D721Med (cell line): ENCODE measurements around the gene CNNM3.

Source experiments
- DNase-seq: peaks from one replicate; pipeline ENCODE4 v3.0.0; 2011; ENCODE audit warnings: low spot score; ENCODE audit not compliant: insufficient read length
- FAIRE-seq: peaks from 2 replicates; lab custom pipeline; 2011; peaks lifted over from hg19 to GRCh38; lab: Jason Lieb, UNC
- TF ChIP-seq, protein P1 (sequence below): IDR thresholded peaks from 2 replicates; pipeline ENCODE4 v1.5.1; 2012; ENCODE audit warnings: mild to moderate bottlenecking, control low read depth; ENCODE audit not compliant: insufficient read depth; ENCODE audit errors: missing control alignments

CNNM3 gene

DNA sequence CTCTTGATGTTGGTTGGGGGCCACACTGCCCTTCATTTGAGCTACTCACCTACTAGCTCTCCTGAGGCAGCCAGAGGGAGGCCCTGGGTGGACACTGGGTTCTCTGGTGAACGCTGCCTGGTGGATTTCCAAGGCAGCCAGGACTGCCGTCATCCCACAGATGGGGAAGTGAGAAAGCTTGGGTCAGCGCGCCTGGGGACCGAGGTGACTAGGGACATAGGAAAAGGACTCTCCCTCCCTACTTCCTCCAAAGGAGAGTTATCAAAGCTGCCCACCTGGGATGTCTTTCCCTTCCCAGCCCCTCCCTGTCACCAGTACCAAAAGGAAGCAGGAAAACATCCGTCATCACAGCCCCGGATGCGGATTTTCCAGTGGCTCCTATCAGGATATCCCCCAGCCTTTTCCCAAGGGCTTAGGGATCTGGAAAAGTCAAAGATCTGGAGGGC is 57.6 kb downstream of the CNNM3 start:
- DNase-seq (no peak), FAIRE-seq (no peak)
- TF ChIP-seq, protein P1, sequence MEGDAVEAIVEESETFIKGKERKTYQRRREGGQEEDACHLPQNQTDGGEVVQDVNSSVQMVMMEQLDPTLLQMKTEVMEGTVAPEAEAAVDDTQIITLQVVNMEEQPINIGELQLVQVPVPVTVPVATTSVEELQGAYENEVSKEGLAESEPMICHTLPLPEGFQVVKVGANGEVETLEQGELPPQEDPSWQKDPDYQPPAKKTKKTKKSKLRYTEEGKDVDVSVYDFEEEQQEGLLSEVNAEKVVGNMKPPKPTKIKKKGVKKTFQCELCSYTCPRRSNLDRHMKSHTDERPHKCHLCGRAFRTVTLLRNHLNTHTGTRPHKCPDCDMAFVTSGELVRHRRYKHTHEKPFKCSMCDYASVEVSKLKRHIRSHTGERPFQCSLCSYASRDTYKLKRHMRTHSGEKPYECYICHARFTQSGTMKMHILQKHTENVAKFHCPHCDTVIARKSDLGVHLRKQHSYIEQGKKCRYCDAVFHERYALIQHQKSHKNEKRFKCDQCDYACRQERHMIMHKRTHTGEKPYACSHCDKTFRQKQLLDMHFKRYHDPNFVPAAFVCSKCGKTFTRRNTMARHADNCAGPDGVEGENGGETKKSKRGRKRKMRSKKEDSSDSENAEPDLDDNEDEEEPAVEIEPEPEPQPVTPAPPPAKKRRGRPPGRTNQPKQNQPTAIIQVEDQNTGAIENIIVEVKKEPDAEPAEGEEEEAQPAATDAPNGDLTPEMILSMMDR = no peak

DNA sequence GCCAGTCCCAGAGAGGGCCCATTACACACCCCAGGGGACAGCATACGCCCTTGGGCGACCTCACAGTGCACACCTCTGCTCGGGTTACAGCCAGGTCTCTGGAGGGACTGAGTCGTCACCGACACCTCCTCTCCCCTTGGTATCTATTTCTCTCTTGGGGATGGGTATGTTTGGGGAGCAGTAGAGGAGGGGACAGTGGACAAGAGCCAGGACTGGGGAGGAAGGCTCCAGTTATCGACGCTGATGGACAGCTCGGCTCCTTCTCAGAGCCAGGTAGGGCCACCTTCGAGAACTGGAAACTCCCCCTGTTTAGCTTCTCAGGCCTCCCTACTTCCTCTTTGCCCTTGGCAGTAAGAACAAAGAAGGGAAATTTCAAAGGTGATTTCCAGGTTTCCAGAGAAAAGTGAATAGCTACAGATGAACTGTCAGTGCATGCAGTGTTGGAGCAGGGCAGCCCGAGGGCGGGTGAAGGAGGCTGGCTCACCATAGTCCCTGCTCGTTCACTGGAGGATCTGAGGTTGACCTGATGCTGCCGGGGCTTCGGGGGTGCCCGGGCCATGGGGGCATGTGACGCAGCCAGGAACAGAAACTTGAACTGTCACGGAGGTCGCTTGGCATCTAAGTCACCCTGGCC is 58.2 kb downstream of the CNNM3 start:
- no peak for DNase-seq
- TF ChIP-seq, protein P1 = no peak
- FAIRE-seq = no peak

DNA sequence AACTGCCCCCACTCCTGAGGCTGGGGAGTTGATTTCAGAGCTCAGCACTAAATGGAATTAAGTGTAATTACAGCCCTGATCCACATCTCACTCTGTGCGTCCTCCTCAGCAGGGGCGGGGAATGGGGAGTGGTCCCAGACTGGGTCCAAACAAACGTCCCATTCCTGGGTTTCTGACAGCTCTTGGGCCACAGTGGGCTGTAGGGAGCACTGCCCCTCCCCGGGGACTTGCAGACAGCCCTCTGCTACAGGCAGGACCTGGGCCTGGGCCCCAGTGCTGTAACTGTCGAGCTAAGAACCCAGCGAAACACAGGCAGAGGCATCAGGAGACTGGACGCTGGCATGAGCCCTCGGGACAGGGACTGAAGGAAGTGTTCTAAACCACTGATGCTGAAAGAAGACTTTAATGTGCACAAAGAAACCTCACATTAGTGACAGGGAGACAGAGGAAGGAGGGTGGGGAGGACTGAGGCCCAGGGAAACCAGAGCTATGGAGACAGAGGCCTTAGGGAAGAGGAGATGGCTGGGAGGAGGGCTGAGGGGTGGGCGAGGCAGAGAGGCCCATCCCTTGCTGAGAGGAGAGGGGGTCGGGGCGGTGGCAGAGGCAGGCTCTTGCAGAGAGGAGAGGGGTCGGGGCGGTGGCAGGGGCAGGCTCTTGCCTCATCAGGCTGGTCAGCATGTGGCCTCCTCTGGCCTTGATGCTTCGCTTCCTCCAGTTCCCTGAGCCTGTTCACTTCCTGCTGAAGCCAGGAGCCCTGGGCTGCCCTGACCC is 59.6 kb downstream of the CNNM3 start:
- FAIRE-seq (no peak), DNase-seq (peak; percentile 99)
- TF ChIP-seq, protein P1 = no peak

DNA sequence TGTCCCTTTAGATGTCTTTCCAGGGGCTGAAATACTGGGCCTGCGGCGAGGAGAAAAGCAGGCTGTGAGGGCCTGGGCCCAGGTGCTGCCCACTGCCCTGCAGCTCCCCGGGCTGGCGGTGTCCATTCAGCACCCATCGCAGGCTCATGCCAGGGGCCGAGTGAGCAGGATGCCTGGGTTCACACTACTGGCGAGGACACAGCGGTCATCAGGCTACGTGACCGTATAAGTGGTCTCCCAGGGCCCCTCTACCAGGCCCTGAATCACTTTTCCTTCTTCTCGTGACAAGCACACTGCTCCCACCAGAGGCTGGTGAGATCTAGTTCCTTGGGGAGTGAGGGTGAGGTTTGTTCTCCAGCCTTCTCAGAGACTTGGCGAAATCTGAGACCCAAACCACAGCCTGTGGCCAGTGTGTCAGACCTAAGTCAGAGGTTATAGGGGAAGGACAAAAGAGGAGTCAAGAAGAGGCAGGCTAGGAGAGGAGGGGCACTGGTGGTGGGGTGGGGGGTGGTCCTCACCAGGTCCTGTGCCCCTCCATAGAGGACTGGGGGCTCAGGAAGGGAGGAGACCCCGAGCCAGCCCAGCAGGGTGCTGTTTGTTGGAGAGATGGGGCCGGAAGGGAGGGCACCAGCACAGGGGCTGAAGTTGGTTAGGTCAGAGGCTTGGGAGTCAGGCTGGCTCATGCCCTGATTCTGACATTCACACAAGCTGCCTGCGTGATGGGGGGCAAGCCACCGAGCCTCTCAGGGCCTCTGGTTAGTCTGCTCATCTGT is 60.4 kb downstream of the CNNM3 start:
- no peak for DNase-seq
- no peak for FAIRE-seq
- TF ChIP-seq, protein P1 = no peak

DNA sequence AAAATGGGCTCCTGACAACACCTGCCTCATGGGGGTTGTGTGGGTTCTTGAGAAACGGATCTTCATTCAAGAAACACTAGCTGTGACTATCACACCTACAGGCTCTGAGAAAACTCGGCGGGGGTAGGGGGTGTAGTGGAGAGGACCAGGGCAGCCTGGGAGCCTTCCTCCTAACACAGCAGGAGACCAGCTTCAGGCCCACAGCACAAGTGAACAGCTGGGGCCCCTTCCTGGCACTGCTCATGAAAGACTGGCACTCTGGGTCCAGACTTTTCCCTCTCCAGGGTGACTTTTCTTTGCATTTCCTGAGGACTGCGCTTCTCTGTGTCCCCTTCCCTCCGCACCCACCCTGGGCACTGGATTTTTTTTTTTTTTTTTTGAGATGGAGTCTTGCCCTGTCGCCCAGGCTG is 61.0 kb downstream of the CNNM3 start:
- TF ChIP-seq, protein P1 = no peak
- FAIRE-seq (no peak), DNase-seq (no peak)

DNA sequence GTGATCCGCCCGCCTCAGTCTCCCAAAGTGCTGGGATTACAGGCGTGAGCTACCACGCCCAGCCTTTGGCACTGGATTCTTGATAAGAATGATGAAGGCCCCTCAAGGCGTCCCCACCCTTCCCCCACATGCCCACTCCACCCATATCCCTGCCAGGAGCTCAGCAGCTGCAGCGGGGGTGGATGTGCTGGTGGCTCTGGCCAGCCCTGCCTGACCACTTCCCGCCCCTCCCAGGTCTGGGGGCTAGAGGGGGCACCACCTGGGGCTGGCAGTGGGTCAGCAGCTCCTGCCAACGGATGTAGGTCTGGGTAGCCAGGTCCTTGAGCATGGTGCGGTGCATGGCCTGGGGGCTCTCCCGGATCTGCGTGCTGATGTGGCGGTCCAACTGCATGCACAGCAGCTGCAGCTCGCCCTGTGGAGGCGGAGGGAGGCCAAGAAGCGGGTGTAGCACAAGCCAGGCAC is 61.6 kb downstream of the CNNM3 start:
- FAIRE-seq = no peak
- TF ChIP-seq, protein P1 = no peak
- DNase-seq = no peak
